Fibroblast of skin of right biceps (primary cell): Measurements from ENCODE around the gene BPHL.
"Not testable (repeated sequence)": the region's sequence is repeated elsewhere in the genome, so short reads cannot be mapped to it uniquely, and the experiment has no call there.

Experiments used
- DNase-seq: peaks from one replicate; pipeline ENCODE4 v3.0.0-alpha.2; 2013

BPHL gene

GRCh38 chr6:3118353-3119039 is at the start of gene BPHL:
BPHL (plus strand) TSS chr6:3118711; CDS start chr6:3118741, 30 bp downstream.
- peak; percentile 90 for DNase-seq

GRCh38 chr6:3071568-3071967 is 46.9 kb upstream of the BPHL start:
- no peak for DNase-seq

- DNase-seq, result no peak
Observed at GRCh38 chr6:3072798-3073197, 45.7 kb upstream of the BPHL start.

DNA sequence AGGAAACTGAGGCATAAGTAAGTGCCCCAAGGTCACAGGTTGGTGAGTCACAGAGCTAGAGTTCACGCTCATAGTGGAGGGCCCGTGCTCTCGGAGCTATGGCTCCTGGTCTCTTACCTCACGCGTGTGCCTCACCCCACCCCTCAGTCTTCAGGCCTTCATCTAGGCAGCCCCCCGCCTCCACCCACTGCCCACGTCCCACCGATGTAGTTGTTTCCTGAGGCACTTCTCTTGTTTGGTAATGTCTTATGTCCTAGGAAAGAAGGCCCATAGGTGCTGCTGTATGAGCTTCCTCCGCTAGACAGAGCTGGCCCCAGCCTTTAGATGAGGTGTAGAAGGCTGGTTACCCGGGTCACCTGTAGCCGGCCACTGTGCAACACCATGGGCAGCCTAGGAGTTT is 45.1 kb upstream of the BPHL start:
- DNase-seq, result no peak

DNA sequence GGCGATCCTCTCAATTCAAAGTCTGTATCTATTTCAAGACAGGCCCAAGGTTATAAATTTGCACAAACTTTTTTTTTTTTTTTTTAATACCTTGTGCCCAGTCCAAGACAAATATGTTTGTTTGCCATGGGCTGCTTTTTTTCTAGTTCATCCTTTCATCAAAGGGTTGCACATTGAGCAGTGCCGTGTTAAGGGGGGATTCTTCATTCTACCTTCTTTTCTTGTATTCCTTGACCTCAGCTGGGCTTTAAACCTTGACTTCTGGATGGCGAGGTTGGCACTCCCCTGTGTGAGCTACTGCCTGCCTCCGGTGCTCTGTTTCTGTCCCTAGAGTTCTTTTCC is 42.8 kb upstream of the BPHL start:
- no peak for DNase-seq

DNA sequence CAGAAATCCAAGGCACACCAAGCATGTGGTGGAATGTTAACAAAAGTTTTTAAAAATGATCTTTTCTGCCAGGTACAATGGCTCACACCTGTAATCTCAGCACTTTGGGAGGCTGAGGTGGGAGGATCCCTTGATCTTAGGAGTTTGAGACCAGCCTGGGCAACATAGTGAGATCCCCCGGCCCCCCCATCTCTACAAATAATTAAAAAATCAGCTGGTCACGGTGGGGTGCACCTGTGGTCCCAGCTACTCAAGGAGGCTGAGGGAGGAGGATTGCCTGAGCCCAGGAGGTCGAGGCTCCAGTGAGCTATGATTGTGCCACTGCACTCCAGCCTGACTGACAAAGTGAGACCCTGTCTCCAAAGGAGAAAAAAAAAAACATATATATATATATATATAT is 42.2 kb upstream of the BPHL start:
- DNase-seq, result no peak

GRCh38 chr6:3077430-3077829 is 41.1 kb upstream of the BPHL start:
- DNase-seq, result no peak

DNA sequence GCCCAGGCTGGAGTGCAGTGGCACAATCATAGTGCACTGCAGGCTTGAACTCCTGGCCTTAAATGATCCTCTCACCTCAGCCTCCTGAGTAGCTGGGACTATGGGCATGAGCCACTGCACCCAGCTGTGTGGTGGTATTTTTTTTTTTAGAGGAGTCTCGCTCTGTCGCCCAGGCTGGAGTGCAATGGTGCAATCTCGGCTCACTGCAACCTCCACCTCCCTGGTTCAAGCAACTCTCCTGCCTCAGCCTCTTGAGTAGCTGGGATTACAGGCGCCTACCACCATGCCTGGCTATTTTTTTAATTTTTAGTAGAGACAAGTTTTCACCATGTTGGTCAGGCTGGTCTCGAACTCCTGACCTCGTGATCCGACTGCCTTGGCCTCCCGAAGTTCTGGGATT is 39.6 kb upstream of the BPHL start:
- not testable (repeated sequence) for DNase-seq

GRCh38 chr6:3079682-3080081 is 38.8 kb upstream of the BPHL start:
- DNase-seq, result no peak

- DNase-seq, result no peak
Observed at GRCh38 chr6:3081960-3082359, 36.6 kb upstream of the BPHL start.

- no peak for DNase-seq
Observed at GRCh38 chr6:3085074-3085473, 33.4 kb upstream of the BPHL start.

- no peak for DNase-seq
Observed at GRCh38 chr6:3086282-3086946, 32.1 kb upstream of the BPHL start.

DNA sequence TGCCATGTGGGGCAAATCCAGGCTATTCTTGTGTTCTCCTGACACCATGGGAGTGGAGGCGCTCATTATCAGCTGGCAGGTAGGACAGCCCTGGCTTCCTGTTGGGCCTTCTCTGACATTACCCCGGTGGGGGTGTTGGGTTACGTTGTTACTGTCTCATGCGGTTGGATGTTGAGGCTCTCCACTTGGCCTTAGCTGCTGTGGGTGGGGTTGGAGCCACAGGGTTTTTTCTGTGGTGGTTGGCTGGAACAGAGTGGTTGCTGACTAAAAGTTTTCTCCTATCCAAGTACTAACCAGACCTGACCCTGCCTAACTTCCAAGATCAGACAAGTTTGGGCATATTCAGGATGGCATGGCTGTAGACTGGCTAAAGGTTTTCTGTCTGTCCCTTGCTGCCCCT is 30.1 kb upstream of the BPHL start:
- DNase-seq, result peak; percentile 5

- no peak for DNase-seq
Observed at GRCh38 chr6:3088968-3089367, 29.5 kb upstream of the BPHL start.

DNA sequence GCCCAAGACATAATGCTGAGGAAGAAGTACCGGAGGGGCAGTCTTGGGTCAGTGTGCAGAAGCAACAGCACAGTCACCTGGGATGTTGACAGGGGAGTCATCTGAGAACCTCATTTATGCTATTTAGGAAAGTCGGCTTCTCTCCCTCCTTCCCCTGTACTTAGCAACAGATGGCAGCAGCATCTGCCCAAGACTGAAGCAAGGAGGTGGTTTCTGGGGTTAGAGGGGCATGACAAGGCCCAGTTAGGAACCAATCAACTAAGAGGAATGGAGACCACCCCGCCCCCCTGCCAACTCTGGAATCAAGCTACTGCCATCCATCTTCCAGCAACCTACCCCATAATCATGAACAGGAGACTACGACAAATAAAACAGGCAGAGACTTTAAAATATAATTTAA is 28.5 kb upstream of the BPHL start:
- DNase-seq, result no peak

- no peak for DNase-seq
Observed at GRCh38 chr6:3094815-3095214, 23.7 kb upstream of the BPHL start.

DNA sequence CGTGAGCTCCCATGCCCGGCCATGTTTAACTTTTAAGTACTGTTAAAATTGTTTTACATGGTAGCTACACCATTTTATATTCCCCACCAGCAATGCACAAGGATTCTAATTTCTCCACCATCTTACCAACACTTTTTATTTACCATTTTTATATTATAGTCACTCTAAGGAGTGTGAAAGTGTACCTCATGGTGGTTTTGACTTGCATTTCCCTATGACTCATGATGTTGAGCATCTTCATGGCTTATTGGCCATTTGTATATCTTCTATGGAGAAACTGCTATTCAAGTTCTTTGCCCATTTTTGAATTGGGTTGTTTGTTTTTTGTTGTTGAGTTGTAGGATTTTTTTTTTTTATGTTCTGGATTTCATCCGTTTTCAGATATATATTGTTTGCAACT is 15.6 kb upstream of the BPHL start:
- no peak for DNase-seq

DNA sequence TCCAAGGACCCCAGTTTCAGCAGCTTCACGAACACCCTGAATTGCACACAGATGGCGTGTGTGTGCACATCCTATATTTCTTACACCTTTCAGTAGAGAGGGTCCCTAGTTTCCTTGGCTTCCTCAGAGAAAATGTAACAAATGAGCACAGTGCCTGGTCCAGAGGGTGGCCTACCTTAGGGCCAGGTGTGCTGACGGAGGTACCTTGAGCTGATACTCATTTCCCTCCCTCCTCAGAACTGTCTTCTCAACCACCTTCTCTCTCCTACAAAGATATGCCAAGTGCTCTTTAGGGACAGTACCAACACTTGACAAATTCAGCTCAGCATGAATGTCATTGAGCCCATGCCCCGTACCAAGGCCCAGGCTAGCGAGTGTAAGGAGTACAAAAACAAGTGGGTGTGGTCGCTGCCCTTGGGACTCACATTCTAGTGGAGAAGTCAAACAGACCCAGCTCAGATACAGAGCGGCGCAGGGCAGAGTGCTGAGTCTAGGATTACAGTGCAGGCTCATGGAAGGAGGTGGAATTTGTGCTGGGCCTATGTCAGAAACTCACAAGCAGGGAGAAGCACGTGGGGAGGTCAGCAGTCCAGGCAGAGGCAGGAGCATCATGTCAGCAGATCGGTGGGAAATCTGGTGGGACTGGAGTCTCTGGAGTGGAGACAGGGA is 9.6 kb upstream of the BPHL start:
- no peak for DNase-seq

GRCh38 chr6:3109761-3110160 is 8.8 kb upstream of the BPHL start:
- no peak for DNase-seq

DNA sequence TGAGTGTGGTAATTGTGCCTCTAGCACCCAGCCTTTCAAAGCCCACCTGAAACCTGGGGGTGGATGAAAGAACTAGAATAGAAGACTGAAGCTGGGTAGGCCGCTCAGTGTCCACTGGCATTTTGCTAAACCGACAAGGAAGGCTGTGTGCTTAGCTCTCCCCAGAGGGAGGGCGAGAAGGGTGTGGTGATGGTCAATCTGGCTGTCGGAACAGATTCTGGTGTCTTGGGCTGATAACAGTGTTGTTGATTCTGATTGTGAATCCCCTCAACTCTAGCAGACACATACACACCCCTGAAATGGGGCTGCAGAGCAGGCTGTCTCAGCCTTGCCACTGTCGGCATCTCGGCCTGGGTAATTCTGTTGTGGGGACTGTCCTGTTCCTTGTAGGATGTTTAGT is 4.1 kb upstream of the BPHL start:
- DNase-seq, result no peak

DNA sequence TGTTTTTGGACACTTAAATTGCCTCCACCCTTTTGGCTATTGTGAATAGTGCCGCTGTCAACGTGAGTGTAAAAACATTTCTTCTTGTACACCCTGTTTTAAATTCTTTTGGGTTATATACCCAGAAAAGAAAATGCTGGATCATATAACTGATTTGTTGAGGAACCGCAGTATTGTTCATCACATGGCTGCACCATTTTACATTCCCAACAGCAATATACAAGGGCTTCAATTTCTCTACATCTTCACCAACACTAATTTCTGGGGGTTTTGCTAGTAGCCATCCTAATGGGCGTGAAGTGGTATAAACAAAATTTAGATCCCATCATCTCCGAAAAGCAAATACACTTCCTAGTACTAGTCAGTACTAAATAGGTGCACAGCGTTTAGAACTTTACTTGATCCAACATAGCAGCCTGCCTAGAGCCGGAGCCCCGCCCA is 579 bp upstream of the BPHL start:
- no peak for DNase-seq

DNA sequence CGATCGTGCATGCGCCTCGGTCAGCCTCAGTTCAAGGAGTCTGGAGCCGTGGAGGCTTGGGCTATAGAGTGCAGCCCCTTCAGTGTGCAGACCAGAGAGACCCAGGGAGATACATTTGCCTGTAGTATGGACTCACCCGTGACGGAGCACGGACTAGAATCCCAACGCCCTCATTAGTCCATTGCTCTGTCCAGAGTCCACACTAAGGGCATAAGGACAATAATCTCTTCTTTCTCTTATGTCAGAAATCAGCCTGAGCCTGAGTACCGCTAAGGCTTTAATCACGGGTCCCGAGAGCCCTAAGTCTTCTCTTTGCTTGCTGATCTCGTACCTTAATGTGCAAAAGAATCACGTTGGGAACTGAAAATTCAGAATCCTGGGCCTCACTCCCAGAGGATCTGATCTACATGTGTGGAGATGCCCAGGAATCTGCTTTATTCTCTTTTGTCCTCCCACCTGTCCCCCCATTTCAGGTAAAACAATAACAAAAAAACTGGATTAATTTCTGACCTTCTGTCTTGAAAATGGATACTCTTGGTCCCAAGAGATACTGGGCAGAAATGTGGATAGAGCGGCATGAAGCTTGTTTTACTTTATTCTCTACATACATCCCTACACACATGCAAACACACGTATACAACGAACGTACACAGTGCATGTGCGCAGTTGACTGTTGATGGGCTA is 671 bp downstream of the BPHL start:
- peak; percentile 20 for DNase-seq

DNA sequence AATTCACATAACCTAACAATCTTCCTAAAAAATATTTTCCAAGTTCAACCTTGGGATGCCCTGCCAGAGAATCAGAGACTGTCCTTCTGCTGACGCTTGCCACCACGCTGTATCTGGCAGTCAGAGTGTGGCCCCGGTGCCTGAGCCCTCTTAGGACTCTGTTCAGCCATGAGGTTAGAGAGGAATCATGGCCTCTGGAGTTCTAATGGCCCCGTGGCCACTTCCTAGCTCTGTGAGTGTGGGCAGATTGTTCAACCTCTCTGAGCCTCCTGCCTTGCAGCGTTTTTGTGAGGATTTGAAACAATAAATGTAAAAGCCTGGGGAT is 2.2 kb downstream of the BPHL start:
- no peak for DNase-seq

DNA sequence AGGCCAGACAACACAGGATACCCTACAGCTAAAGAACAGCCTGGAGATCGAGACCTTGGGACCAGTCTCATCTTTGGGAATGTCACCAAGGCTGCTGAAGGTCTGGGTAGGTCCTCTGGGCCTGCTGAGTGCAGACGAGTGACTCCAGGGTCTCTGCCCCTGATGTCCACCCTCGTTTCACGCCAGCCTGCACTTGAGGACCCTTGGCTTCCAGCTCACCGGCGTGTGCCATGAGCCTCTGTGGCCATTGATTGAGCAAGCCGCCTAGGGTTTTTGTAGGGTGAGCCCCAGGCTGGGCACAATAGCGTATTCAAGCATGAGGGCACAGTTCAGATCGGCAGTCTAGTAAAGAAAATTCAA is 4.3 kb downstream of the BPHL start:
- DNase-seq, result no peak
